ENCODE measurements around the gene DCUN1D5.

DCUN1D5 gene

GRCh38 chr11:103053997-103054396, 38.0 kb downstream of the DCUN1D5 start:
- no peak overlapping the region for H3K4me3 ChIP-seq (ENCODE audit: low read depth, low read length)
- DNase-seq (ENCODE audit: low read depth) = no peak
- TF ChIP-seq MAX (IDR thresholded peaks at IDR 0.05; ENCODE audit: low read depth, low read length) (no peak), POLR2A (IDR thresholded peaks at IDR 0.05; ENCODE audit: extremely low read depth, insufficient read length) (no peak), CTCF (IDR thresholded peaks at IDR 0.05; ENCODE audit: low read depth, low read length) (no peak), MYC (IDR thresholded peaks at IDR 0.05; ENCODE audit: low read depth, low read length) (no peak)

GRCh38 chr11:103051981-103052380, 40.0 kb downstream of the DCUN1D5 start:
- TF ChIP-seq MAX (IDR thresholded peaks at IDR 0.05; ENCODE audit: low read depth, low read length) = no peak
- TF ChIP-seq MYC (IDR thresholded peaks at IDR 0.05; ENCODE audit: low read depth, low read length) = no peak
- no peak for TF ChIP-seq CTCF (IDR thresholded peaks at IDR 0.05; ENCODE audit: low read depth, low read length)
- TF ChIP-seq POLR2A (IDR thresholded peaks at IDR 0.05; ENCODE audit: extremely low read depth, insufficient read length) = no peak
- peak; percentile 13 for DNase-seq (ENCODE audit: low read depth)
- no peak overlapping the region for H3K4me3 ChIP-seq (ENCODE audit: low read depth, low read length)

- no peak for DNase-seq (ENCODE audit: low read depth)
- TF ChIP-seq MYC (IDR thresholded peaks at IDR 0.05; ENCODE audit: low read depth, low read length) (no peak), CTCF (IDR thresholded peaks at IDR 0.05; ENCODE audit: low read depth, low read length) (no peak), POLR2A (IDR thresholded peaks at IDR 0.05; ENCODE audit: extremely low read depth, insufficient read length) (no peak), MAX (IDR thresholded peaks at IDR 0.05; ENCODE audit: low read depth, low read length) (no peak)
- no peak overlapping the region for H3K4me3 ChIP-seq (ENCODE audit: low read depth, low read length)
Measured at GRCh38 chr11:103051151-103051801, 40.7 kb downstream of the DCUN1D5 start.

GRCh38 chr11:103050351-103050750, 41.6 kb downstream of the DCUN1D5 start:
- H3K4me3 ChIP-seq (ENCODE audit: low read depth, low read length) = no peak overlapping the region
- DNase-seq (ENCODE audit: low read depth) = no peak
- TF ChIP-seq MYC (IDR thresholded peaks at IDR 0.05; ENCODE audit: low read depth, low read length) (no peak), CTCF (IDR thresholded peaks at IDR 0.05; ENCODE audit: low read depth, low read length) (no peak), MAX (IDR thresholded peaks at IDR 0.05; ENCODE audit: low read depth, low read length) (no peak), POLR2A (IDR thresholded peaks at IDR 0.05; ENCODE audit: extremely low read depth, insufficient read length) (no peak)

- no peak for DNase-seq (ENCODE audit: low read depth)
Measured at GRCh38 chr11:103047837-103048236, 44.1 kb downstream of the DCUN1D5 start.

More at GRCh38 chr11:103047837-103048236, 44.1 kb downstream of the DCUN1D5 start:
- H3K4me3 ChIP-seq (ENCODE audit: low read depth, low read length) = no peak overlapping the region
- TF ChIP-seq MAX (IDR thresholded peaks at IDR 0.05; ENCODE audit: low read depth, low read length) (no peak), MYC (IDR thresholded peaks at IDR 0.05; ENCODE audit: low read depth, low read length) (no peak), POLR2A (IDR thresholded peaks at IDR 0.05; ENCODE audit: extremely low read depth, insufficient read length) (no peak), CTCF (IDR thresholded peaks at IDR 0.05; ENCODE audit: low read depth, low read length) (no peak)

Data from NB4 (cell line).